CD8-positive, alpha-beta memory T cell (primary cell): Measurements from ENCODE around the gene NTN3. TPM values are rescaled to one million over a fixed set of nuclear protein-coding genes. Genes with fewer than 3 reads are reported as not detected.
A peak's percentile ranks its signal among the peaks of the same experiment; 100 is the strongest.

Experiments used
- CTCF ChIA-PET: fragments of 350-600 bp; sonication (Branson Sonifier 250); formaldehyde crosslinking; loops from one replicate; lab custom pipeline; 2021; ENCODE audit warnings: antibody characterized with exemption; lab: Charles Lee
- POLR2A ChIA-PET: fragments of 350-600 bp; sonication (Branson Sonifier 250); formaldehyde crosslinking; loops from one replicate; lab custom pipeline; 2021; ENCODE audit warnings: antibody characterized with exemption; lab: Charles Lee
- DNase-seq, 5 donors: peaks; one replicate each; pipeline versions ENCODE4 v3.0.0 to v3.0.0-alpha.2; 2020 to 2022; ENCODE audit warnings: mixed read lengths in 1 of 5
- H3K27ac ChIP-seq: one replicate; pipeline ENCODE4 v1.7.0; 2013; ENCODE audit warnings: low read depth, mild to moderate bottlenecking, low read length, moderate library complexity
- H3K27me3 ChIP-seq: 2 replicates; pipeline ENCODE4 v1.7.0; 2013; ENCODE audit warnings: low read length, mild to moderate bottlenecking; ENCODE audit not compliant: insufficient read depth, poor library complexity, severe bottlenecking
- H3K36me3 ChIP-seq: 2 replicates; pipeline ENCODE4 v1.7.0; 2013; ENCODE audit warnings: mild to moderate bottlenecking, low read length, moderate library complexity; ENCODE audit not compliant: insufficient read depth
- H3K4me1 ChIP-seq: 2 replicates; pipeline ENCODE4 v1.7.0; 2013; ENCODE audit warnings: mild to moderate bottlenecking, low read length, moderate library complexity; ENCODE audit not compliant: insufficient read depth
- H3K4me3 ChIP-seq: 2 replicates; pipeline ENCODE4 v1.7.0; 2013; ENCODE audit warnings: mild to moderate bottlenecking, low read length
- H3K9me3 ChIP-seq: 2 replicates; pipeline ENCODE4 v1.7.0; 2013; ENCODE audit warnings: mild to moderate bottlenecking, low read length
- H3K27ac Mint-ChIP-seq, 8 donors: one replicate each; pipeline ENCODE4 v1.8.0; 2020 to 2021; ENCODE audit warnings: mixed read lengths in 8 of 8, mild to moderate bottlenecking in 6 of 8, inconsistent platforms in 3 of 8, moderate library complexity in 3 of 8
- H3K27me3 Mint-ChIP-seq, 2 donors: one replicate each; pipeline ENCODE4 v1.8.0; 2020 to 2021; ENCODE audit warnings: mixed read lengths in 2 of 2, mild to moderate bottlenecking in 1 of 2, moderate library complexity in 1 of 2
- H3K36me3 Mint-ChIP-seq, 3 donors: one replicate each; pipeline ENCODE4 v1.8.0; 2020 to 2021; ENCODE audit warnings: mixed read lengths in 3 of 3, inconsistent platforms in 1 of 3, mild to moderate bottlenecking in 1 of 3
- H3K4me1 Mint-ChIP-seq, 3 donors: one replicate each; pipeline ENCODE4 v1.8.0; 2020 to 2021; ENCODE audit warnings: mixed read lengths in 3 of 3, inconsistent platforms in 1 of 3, mild to moderate bottlenecking in 1 of 3
- H3K4me3 Mint-ChIP-seq, 7 donors: one replicate each; pipeline ENCODE4 v1.8.0; 2020 to 2021; ENCODE audit warnings: mixed read lengths in 7 of 7, mild to moderate bottlenecking in 6 of 7, moderate library complexity in 4 of 7, inconsistent platforms in 2 of 7
- H3K9me3 Mint-ChIP-seq, 5 donors: one replicate each; pipeline ENCODE4 v1.8.0; 2020 to 2022; ENCODE audit warnings: mixed read lengths in 5 of 5, mild to moderate bottlenecking in 3 of 5, moderate library complexity in 2 of 5, inconsistent platforms in 1 of 5
- polyA plus RNA-seq: library from polyadenylated mRNA; unstranded; fragments of 300-500 nt; fragmentation: Illumina TruSeq; gene quantifications from one replicate; pipeline ENCODE4 v1.2.3, GENCODE V29; 2021
- total RNA-seq, 2 experiments: library from RNA; stranded (reverse); gene quantifications; one replicate each; pipeline ENCODE4 v1.2.3, GENCODE V29; 2021

Gene NTN3
- total and polyA plus RNA-seq, 3 experiments from 2014 or later, result not detected

DNA sequence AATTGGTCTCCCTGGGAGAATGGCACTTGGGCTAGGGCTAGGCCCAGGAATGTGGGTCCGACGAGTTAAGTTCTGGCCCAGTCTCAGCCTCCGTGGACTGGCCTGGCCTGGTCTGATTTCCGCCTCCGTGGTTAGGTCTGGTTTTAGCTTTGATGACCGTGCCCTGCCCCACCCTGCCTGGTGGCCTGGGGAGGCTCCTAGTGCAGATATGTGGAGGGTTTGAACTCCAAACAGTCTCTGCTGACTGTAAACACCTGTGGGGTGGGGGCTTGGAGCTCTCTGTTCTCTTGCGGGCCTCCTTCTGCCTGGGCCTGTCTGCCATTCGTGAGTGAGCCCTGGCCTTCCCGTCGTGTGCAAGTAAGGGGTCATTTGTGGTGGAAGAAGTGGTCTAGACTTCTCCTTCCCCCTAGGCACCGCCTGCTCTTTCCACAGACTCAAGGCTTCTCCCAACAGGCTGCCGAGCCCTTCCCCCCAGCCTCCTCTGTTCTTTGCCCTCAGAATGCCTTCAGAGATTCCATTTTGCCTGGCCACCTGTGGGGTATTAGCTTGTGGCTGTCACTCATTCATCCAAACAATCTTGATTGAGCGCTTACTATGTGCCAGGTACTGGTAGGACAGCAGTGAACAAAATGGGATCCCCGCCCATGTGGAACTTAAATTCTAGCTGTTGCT is 44.2 kb downstream of the NTN3 start:
- H3K4me1 Mint-ChIP-seq, result peaks cover 58 to 71% (median 62%) of the 10 kb centered on the region in 3 donors
- POLR2A ChIA-PET, result interaction anchor here (0.5 to 2.3 kb wide), 5 partner anchors 17 to 30 kb away, joined by 4 to 29 read pairs (median 6); partner anchors contain the start of genes CEMP1 and PDPK1
- CTCF ChIA-PET, result interaction anchor here (1.3 to 2.9 kb wide), 4 partner anchors 14 to 320 kb away, joined by 4 to 10 read pairs (median 4); partner anchors contain the start of gene PDPK1
- H3K4me3 ChIP-seq, result peak overlapping the region; percentile 87
- no peaks in the 10 kb centered on the region for H3K27me3 ChIP-seq
- H3K4me3 Mint-ChIP-seq, result peak overlapping the region; percentile 88 to 97 (median 93)
- peaks cover 7% of the 10 kb centered on the region for H3K36me3 ChIP-seq
- peaks cover 0 to 8% of the 10 kb centered on the region in 2 donors for H3K27me3 Mint-ChIP-seq
- peaks cover 0 to 41% (median 4%) of the 10 kb centered on the region in 3 donors for H3K36me3 Mint-ChIP-seq
- H3K27ac ChIP-seq, result peak overlapping the region; percentile 86
- H3K4me1 ChIP-seq, result peaks cover 61% of the 10 kb centered on the region
- no peaks in the 10 kb centered on the region for H3K9me3 ChIP-seq
- DNase-seq, result no peak
- H3K27ac Mint-ChIP-seq, result peak overlapping the region; percentile 92 to 99 (median 95)
- H3K9me3 Mint-ChIP-seq, result no peaks in the 10 kb centered on the region

- Mint-ChIP-seq H3K27ac (peak overlapping the region; percentile 85 to 99 (median 94)), H3K36me3 (peaks cover 0 to 50% (median 4%) of the 10 kb centered on the region in 3 donors), H3K9me3 (no peaks in the 10 kb centered on the region), H3K4me3 (peak overlapping the region; percentile 88 to 97 (median 93)), H3K4me1 (peaks cover 68 to 81% (median 71%) of the 10 kb centered on the region in 3 donors), H3K27me3 (peaks cover 0 to 11% of the 10 kb centered on the region in 2 donors)
- peaks cover 7% of the 10 kb centered on the region for H3K36me3 ChIP-seq
- peaks cover 69% of the 10 kb centered on the region for H3K4me1 ChIP-seq
- no peaks in the 10 kb centered on the region for H3K27me3 ChIP-seq
- no peaks in the 10 kb centered on the region for H3K9me3 ChIP-seq
- POLR2A ChIA-PET, result interaction anchor here (1.4 to 2.1 kb wide), 2 partner anchors 16 to 21 kb away, joined by 4 to 12 read pairs; partner anchors contain the start of gene PDPK1
- H3K27ac ChIP-seq, result peak overlapping the region; percentile 38
- H3K4me3 ChIP-seq, result no peak overlapping the region
- CTCF ChIA-PET, result interaction anchor here (1.6 kb wide), 1 partner anchor 15 kb away, joined by 5 read pairs; no protein-coding TSS in a partner anchor
- DNase-seq, result peak in 1 of 5 donors; percentile 50
These were observed 45.5 kb downstream of the NTN3 start for GRCh38 chr16:2516391-2517240.

DNA sequence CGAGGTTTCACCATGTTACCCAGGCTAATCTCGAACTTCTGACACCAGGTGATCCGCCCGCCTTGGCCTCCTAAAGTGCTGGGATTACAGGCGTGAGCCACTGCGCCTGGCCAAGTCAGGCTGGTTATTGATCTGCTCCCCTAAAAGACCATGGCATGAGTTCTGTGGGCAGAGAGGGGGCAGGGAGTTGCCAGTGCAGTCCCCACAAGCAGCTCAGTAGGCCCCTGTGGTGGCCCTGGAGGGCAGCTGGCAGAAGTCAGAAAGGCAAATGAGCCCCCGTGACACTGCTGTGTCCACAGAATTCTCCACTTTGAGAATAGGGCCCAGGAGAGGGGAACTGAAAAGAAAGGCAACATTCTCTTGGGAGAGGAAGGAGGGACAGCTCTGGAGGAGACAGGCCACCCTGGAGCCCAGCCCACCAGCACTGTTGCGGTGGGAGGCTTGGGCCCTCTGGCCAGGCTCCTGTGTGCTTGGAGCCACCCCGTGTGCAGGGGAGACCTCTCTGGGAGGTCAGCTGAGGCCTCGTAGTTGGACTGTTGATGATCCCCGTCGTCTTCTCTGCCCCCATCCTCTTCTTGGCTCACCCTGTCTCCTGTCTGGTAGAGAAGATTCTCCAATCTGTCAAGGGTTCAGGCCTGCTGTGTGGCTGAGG is 47.0 kb downstream of the NTN3 start:
- peaks cover 0 to 55% (median 4%) of the 10 kb centered on the region in 3 donors for H3K36me3 Mint-ChIP-seq
- ChIA-PET POLR2A (interaction anchor here (0.6 to 3.6 kb wide), 2 partner anchors 14 to 15 kb away, joined by 3 to 65 read pairs; partner anchors contain the start of gene CEMP1), CTCF (interaction anchor here (1.1 kb wide), 1 partner anchor 15 kb away, joined by 3 read pairs; no protein-coding TSS in a partner anchor)
- no peak for DNase-seq
- H3K9me3 ChIP-seq, result no peaks in the 10 kb centered on the region
- peak overlapping the region in 5 of 7 donors; percentile 43 to 97 (median 88) for H3K4me3 Mint-ChIP-seq
- peaks cover 8% of the 10 kb centered on the region for H3K36me3 ChIP-seq
- H3K27ac ChIP-seq, result no peak overlapping the region
- H3K4me1 Mint-ChIP-seq, result peaks cover 57 to 69% (median 61%) of the 10 kb centered on the region in 3 donors
- H3K27ac Mint-ChIP-seq, result peak overlapping the region in 7 of 8 donors; percentile 37 to 99 (median 72)
- H3K4me3 ChIP-seq, result no peak overlapping the region
- H3K27me3 ChIP-seq, result no peaks in the 10 kb centered on the region
- no peaks in the 10 kb centered on the region for H3K9me3 Mint-ChIP-seq
- peaks cover 0 to 11% of the 10 kb centered on the region in 2 donors for H3K27me3 Mint-ChIP-seq
- peaks cover 62% of the 10 kb centered on the region for H3K4me1 ChIP-seq

- CTCF ChIA-PET, result interaction anchor here (1.1 to 1.8 kb wide), 2 partner anchors 14 to 16 kb away, joined by 3 to 12 read pairs; no protein-coding TSS in a partner anchor
- peaks cover 0 to 10% of the 10 kb centered on the region in 2 donors for H3K27me3 Mint-ChIP-seq
- Histone ChIP-seq H3K36me3 (peaks cover 18% of the 10 kb centered on the region), H3K9me3 (no peaks in the 10 kb centered on the region), H3K4me3 (no peak overlapping the region), H3K4me1 (peaks cover 59% of the 10 kb centered on the region), H3K27me3 (no peaks in the 10 kb centered on the region), H3K27ac (peak overlapping the region; percentile 16)
- peak overlapping the region; percentile 14 to 99 (median 93) for H3K27ac Mint-ChIP-seq
- peaks cover 0 to 63% (median 4%) of the 10 kb centered on the region in 3 donors for H3K36me3 Mint-ChIP-seq
- H3K9me3 Mint-ChIP-seq, result no peaks in the 10 kb centered on the region
- peak overlapping the region in 6 of 7 donors; percentile 72 to 97 (median 80) for H3K4me3 Mint-ChIP-seq
- DNase-seq, result peak in 1 of 5 donors; percentile 60
- H3K4me1 Mint-ChIP-seq, result peaks cover 56 to 69% (median 59%) of the 10 kb centered on the region in 3 donors
- POLR2A ChIA-PET, result interaction anchor here (1.1 to 3.6 kb wide), 3 partner anchors 13 to 364 kb away, joined by 5 to 65 read pairs (median 11); partner anchors contain the start of genes CEMP1, PDPK1 and TRAF7
These were observed 48.0 kb downstream of the NTN3 start for GRCh38 chr16:2518823-2519710.

- H3K4me3 Mint-ChIP-seq, result peak overlapping the region; percentile 72 to 95 (median 78)
- H3K27ac ChIP-seq, result peak overlapping the region; percentile 16
- CTCF ChIA-PET, result interaction anchor here (1.2 to 1.8 kb wide), 2 partner anchors 9 to 13 kb away, joined by 4 to 12 read pairs; no protein-coding TSS in a partner anchor
- POLR2A ChIA-PET, result interaction anchor here (1.1 to 3.6 kb wide), 4 partner anchors 9 to 364 kb away, joined by 5 to 65 read pairs (median 8); partner anchors contain the start of genes CEMP1, PDPK1 and TRAF7
- peak overlapping the region; percentile 63 to 99 (median 93) for H3K27ac Mint-ChIP-seq
- H3K27me3 ChIP-seq, result no peaks in the 10 kb centered on the region
- H3K36me3 ChIP-seq, result peaks cover 19% of the 10 kb centered on the region
- DNase-seq, result no peak
- H3K4me3 ChIP-seq, result no peak overlapping the region
- peaks cover 61 to 73% (median 61%) of the 10 kb centered on the region in 3 donors for H3K4me1 Mint-ChIP-seq
- peaks cover 0 to 67% (median 5%) of the 10 kb centered on the region in 3 donors for H3K36me3 Mint-ChIP-seq
- peaks cover 57% of the 10 kb centered on the region for H3K4me1 ChIP-seq
- H3K27me3 Mint-ChIP-seq, result peaks cover 0 to 9% of the 10 kb centered on the region in 2 donors
- H3K9me3 ChIP-seq, result no peaks in the 10 kb centered on the region
- no peaks in the 10 kb centered on the region for H3K9me3 Mint-ChIP-seq
These were observed 48.6 kb downstream of the NTN3 start for GRCh38 chr16:2519711-2520080.

- Mint-ChIP-seq H3K4me3 (peak within 1 kb of the TSS; percentile 90 to 98 (median 92)), H3K27ac (peak within 1 kb of the TSS; percentile 92 to 99 (median 96)), H3K36me3 (peaks cover 0 to 67% (median 7%) of the 10 kb centered on the region in 3 donors), H3K27me3 (peaks cover 0 to 7% of the 10 kb centered on the region in 2 donors), H3K4me1 (peaks cover 56 to 70% (median 57%) of the 10 kb centered on the region in 3 donors), H3K9me3 (no peaks in the 10 kb centered on the region)
- CTCF ChIA-PET, result interaction anchor here (0.9 to 1.8 kb wide), 3 partner anchors 9 to 20 kb away, joined by 3 to 12 read pairs (median 4); no protein-coding TSS in a partner anchor
- Histone ChIP-seq H3K4me3 (peak within 1 kb of the TSS; percentile 58), H3K9me3 (no peaks in the 10 kb centered on the region), H3K36me3 (peaks cover 19% of the 10 kb centered on the region), H3K27me3 (no peaks in the 10 kb centered on the region), H3K27ac (peak within 1 kb of the TSS; percentile 73), H3K4me1 (peaks cover 52% of the 10 kb centered on the region)
- POLR2A ChIA-PET, result interaction anchor here (0.6 to 3.6 kb wide), 8 partner anchors 9 to 365 kb away, joined by 3 to 65 read pairs (median 5); partner anchors contain the start of genes CEMP1, PDPK1, TBC1D24 and TRAF7
- DNase-seq, result peak; percentile 85 to 92 (median 89)
These were observed 49.1 kb downstream of the NTN3 start, which contains the start of gene AMDHD2 for GRCh38 chr16:2520097-2520783. AMDHD2 (plus strand) TSS chr16:2520371; CDS start chr16:2520459, 88 bp downstream.
